SK-N-SH treated with all-trans-retinoic acid at 6 μM for 48 hours (cell line): ENCODE measurements around the gene D2HGDH.

Experiments
- ATAC-seq: fragments of 200-7000 bp; cut with Tn5 transposase; 3 replicates; pipeline ENCODE4 v1.9.1; 2020; ENCODE audit warnings: mild to moderate bottlenecking, moderate library complexity
- ARNTL ChIP-seq: fragments of 450-650 bp; formaldehyde crosslinking; IDR thresholded peaks from 2 replicates; pipeline ENCODE4 v1.5.0; 2020; ENCODE audit warnings: low read depth, mild to moderate bottlenecking, moderate library complexity, borderline replicate concordance
- BACH2 ChIP-seq: fragments of 250-450 bp; sonication (Bioruptor Pico); IDR thresholded peaks from 2 replicates; pipeline ENCODE4 v1.9.0; 2021; ENCODE audit warnings: mild to moderate bottlenecking, borderline replicate concordance
- CREB5 ChIP-seq: fragments of 250-450 bp; sonication (Bioruptor Pico); IDR thresholded peaks from 2 replicates; pipeline ENCODE4 v1.5.1; 2020; ENCODE audit warnings: low read depth, mild to moderate bottlenecking, moderate library complexity
- CSDC2 ChIP-seq: fragments of 250-450 bp; sonication (Bioruptor Pico); IDR thresholded peaks from 2 replicates; pipeline ENCODE4 v1.5.0; 2020; ENCODE audit warnings: mild to moderate bottlenecking, moderate library complexity
- ESRRG ChIP-seq: fragments of 250-450 bp; sonication (Bioruptor Pico); IDR thresholded peaks from 2 replicates; pipeline ENCODE4 v1.6.1; 2021; ENCODE audit warnings: mild to moderate bottlenecking
- GLIS3 ChIP-seq: fragments of 250-450 bp; sonication (Bioruptor Pico); IDR thresholded peaks from 2 replicates; pipeline ENCODE4 v1.5.0; 2020; ENCODE audit warnings: mild to moderate bottlenecking, moderate library complexity
- ISL1 ChIP-seq: fragments of 250-450 bp; sonication (Bioruptor Pico); IDR thresholded peaks from 2 replicates; pipeline ENCODE4 v2.1.2; 2022; ENCODE audit warnings: mild to moderate bottlenecking, moderate library complexity
- PATZ1 ChIP-seq: fragments of 250-450 bp; sonication (Bioruptor Pico); IDR thresholded peaks from 2 replicates; pipeline ENCODE4 v1.8.0; 2020; ENCODE audit warnings: mild to moderate bottlenecking, moderate library complexity, borderline replicate concordance
- POU6F1 ChIP-seq: fragments of 250-450 bp; sonication (Bioruptor Pico); IDR thresholded peaks from 2 replicates; pipeline ENCODE4 v1.8.0; 2021; ENCODE audit warnings: low read depth, mild to moderate bottlenecking, moderate library complexity, borderline replicate concordance
- PPARA ChIP-seq: fragments of 250-450 bp; sonication (Bioruptor Pico); IDR thresholded peaks from 2 replicates; pipeline ENCODE4 v1.5.0; 2020; ENCODE audit warnings: mild to moderate bottlenecking, borderline replicate concordance
- RARB ChIP-seq: fragments of 250-450 bp; sonication (Bioruptor Pico); IDR thresholded peaks from 2 replicates; pipeline ENCODE4 v1.8.0; 2021; ENCODE audit warnings: mild to moderate bottlenecking, moderate library complexity
- SNAI2 ChIP-seq: fragments of 250-450 bp; sonication (Bioruptor Pico); IDR thresholded peaks from 2 replicates; pipeline ENCODE4 v1.5.0; 2020; ENCODE audit warnings: mild to moderate bottlenecking, moderate library complexity
- TCF4 ChIP-seq: fragments of 250-450 bp; sonication (Bioruptor Pico); IDR thresholded peaks from 2 replicates; pipeline ENCODE4 v1.8.0; 2021; ENCODE audit warnings: mild to moderate bottlenecking, moderate library complexity, borderline replicate concordance
- TOX ChIP-seq: fragments of 250-450 bp; sonication (Bioruptor Pico); IDR thresholded peaks from 2 replicates; pipeline ENCODE4 v1.8.0; 2021; ENCODE audit warnings: mild to moderate bottlenecking, moderate library complexity, borderline replicate concordance
- TSHZ2 ChIP-seq: fragments of 250-450 bp; sonication (Bioruptor Pico); IDR thresholded peaks from 2 replicates; pipeline ENCODE4 v1.5.0; 2020; ENCODE audit warnings: mild to moderate bottlenecking, moderate library complexity
- ZFP3 ChIP-seq: fragments of 250-450 bp; sonication (Bioruptor Pico); IDR thresholded peaks from 2 replicates; pipeline ENCODE4 v1.5.0; 2020; ENCODE audit warnings: mild to moderate bottlenecking, moderate library complexity
- ZFP30 ChIP-seq: fragments of 450-650 bp; formaldehyde crosslinking; IDR thresholded peaks from 2 replicates; pipeline ENCODE4 v1.5.0; 2022; ENCODE audit warnings: mild to moderate bottlenecking, moderate library complexity
- ZNF565 ChIP-seq: fragments of 450-650 bp; formaldehyde crosslinking; conservative IDR thresholded peaks from 2 replicates; pipeline ENCODE4 v1.5.0; 2020; ENCODE audit warnings: low read depth, mild to moderate bottlenecking, moderate library complexity
- ZNF70 ChIP-seq: fragments of 450-650 bp; formaldehyde crosslinking; IDR thresholded peaks from 2 replicates; pipeline ENCODE4 v1.5.0; 2020; ENCODE audit warnings: mild to moderate bottlenecking, moderate library complexity
- ZNF8 ChIP-seq: fragments of 450-650 bp; formaldehyde crosslinking; IDR thresholded peaks from 2 replicates; pipeline ENCODE4 v1.5.0; 2020; ENCODE audit warnings: mild to moderate bottlenecking, moderate library complexity

D2HGDH gene

GRCh38 chr2:241771286-241772062, 37.0 kb downstream of the D2HGDH start:
- ATAC-seq = no peak
- TF ChIP-seq CSDC2 (CRISPR knock-in tag) = no peak
- TF ChIP-seq ISL1 = no peak
- TF ChIP-seq RARB = no peak
- TF ChIP-seq PPARA (CRISPR knock-in tag) = no peak
- no peak for TF ChIP-seq GLIS3 (CRISPR knock-in tag)
- TF ChIP-seq POU6F1 (CRISPR knock-in tag) = no peak
- no peak for TF ChIP-seq ESRRG (CRISPR knock-in tag)
- TF ChIP-seq TCF4 (CRISPR knock-in tag) = no peak
- no peak for TF ChIP-seq TOX
- no peak for TF ChIP-seq ZNF565 (CRISPR knock-in tag)

- TF ChIP-seq TSHZ2 (CRISPR knock-in tag) (no peak), GLIS3 (CRISPR knock-in tag) (no peak), ISL1 (no peak), ZFP3 (CRISPR knock-in tag) (no peak), ARNTL (CRISPR knock-in tag) (no peak), RARB (no peak), ZFP30 (no peak), TCF4 (CRISPR knock-in tag) (no peak), ZNF70 (no peak), BACH2 (CRISPR knock-in tag) (no peak), SNAI2 (CRISPR knock-in tag) (no peak), TOX (no peak), PPARA (CRISPR knock-in tag) (no peak), ZNF565 (CRISPR knock-in tag) (no peak), PATZ1 (no peak), CSDC2 (CRISPR knock-in tag) (no peak), CREB5 (CRISPR knock-in tag) (no peak), POU6F1 (CRISPR knock-in tag) (no peak), ZNF8 (CRISPR knock-in tag) (no peak)
- TF ChIP-seq, all 23 proteins: peak for 0
- ATAC-seq = no peak
These were observed 37.7 kb downstream of the D2HGDH start for GRCh38 chr2:241772063-241772499.
